ENCODE measurements around the gene IFTAP.

GRCh38 chr11:36557991-36558390 lies 36.3 kb upstream of the IFTAP start:
- TF ChIP-seq CTCF (IDR thresholded peaks at IDR 0.05; ENCODE audit: extremely low read depth in 1 of 2, insufficient read depth in 1 of 2, low read depth in 1 of 2, low read length in 2 of 2), result no peak
- TF ChIP-seq POLR2AphosphoS5 (IDR thresholded peaks at IDR 0.05; ENCODE audit: insufficient read depth, low read depth, low read length), result no peak
- no peak for TF ChIP-seq EZH2 (IDR thresholded peaks at IDR 0.05; ENCODE audit: borderline replicate concordance, low read depth, low read length, severe bottlenecking)
- TF ChIP-seq, protein P1, sequence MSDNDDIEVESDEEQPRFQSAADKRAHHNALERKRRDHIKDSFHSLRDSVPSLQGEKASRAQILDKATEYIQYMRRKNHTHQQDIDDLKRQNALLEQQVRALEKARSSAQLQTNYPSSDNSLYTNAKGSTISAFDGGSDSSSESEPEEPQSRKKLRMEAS (IDR thresholded peaks at IDR 0.05; ENCODE audit: insufficient read depth, insufficient read length), result no peak

Data from endothelial cell of umbilical vein (primary cell).